Measurements from ENCODE around the gene CAMSAP2.

GRCh38 chr1:200887772-200888348, 149.2 kb downstream of the CAMSAP2 start:
- TF ChIP-seq CTCF (conservative IDR thresholded peaks at IDR 0.05 in 1 of 2, IDR thresholded peaks at IDR 0.05 in 1 of 2; ENCODE audit: extremely low read depth in 1 of 2, insufficient read depth in 1 of 2, low read depth in 1 of 2, low read length in 2 of 2), result no peak
- TF ChIP-seq EZH2 (IDR thresholded peaks at IDR 0.05; ENCODE audit: borderline replicate concordance, low read length), result no peak
